HFF-Myc (cell line): Measurements from ENCODE around the gene GGT6.
"Not testable (repeated sequence)": the region's sequence is repeated elsewhere in the genome, so short reads cannot be mapped to it uniquely, and the experiment has no call there.

Experiments used
- DNase-seq: peaks from one replicate; pipeline ENCODE4 v3.0.0-alpha.2; 2011; ENCODE audit warnings: low read depth; ENCODE audit errors: extremely low read depth
- H3K4me3 ChIP-seq: replicated peaks from 2 replicates; pipeline ENCODE4 v1.5.1; 2011; ENCODE audit warnings: low read depth, mild to moderate bottlenecking, control low read depth, low read length
- TF ChIP-seq, protein P1 (sequence below): IDR thresholded peaks from 2 replicates; pipeline ENCODE4 v1.5.1; 2012; ENCODE audit warnings: mild to moderate bottlenecking, low read depth, low read length, control low read depth; ENCODE audit errors: missing control alignments

The GGT6 gene

DNA sequence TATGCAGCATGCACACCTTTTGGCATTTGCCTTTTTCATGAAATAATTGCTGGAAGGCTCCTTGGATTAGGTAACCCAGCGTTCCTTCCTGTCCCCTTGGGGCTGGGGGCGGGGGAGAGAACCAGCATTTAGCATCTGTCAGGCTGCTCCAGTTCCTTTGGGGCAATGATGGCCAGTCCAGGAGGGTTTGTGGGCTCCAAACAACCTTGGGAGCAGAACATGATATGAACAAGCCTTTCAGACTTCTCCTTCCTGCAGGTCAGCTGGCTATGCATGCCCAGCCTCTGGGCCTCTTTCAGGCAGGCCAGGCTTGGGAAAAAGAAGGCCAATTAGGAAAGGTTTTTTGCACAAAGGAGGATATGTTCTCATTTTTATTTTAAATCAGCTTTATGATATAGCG is 22.8 kb upstream of the GGT6 start:
- TF ChIP-seq, protein P1, sequence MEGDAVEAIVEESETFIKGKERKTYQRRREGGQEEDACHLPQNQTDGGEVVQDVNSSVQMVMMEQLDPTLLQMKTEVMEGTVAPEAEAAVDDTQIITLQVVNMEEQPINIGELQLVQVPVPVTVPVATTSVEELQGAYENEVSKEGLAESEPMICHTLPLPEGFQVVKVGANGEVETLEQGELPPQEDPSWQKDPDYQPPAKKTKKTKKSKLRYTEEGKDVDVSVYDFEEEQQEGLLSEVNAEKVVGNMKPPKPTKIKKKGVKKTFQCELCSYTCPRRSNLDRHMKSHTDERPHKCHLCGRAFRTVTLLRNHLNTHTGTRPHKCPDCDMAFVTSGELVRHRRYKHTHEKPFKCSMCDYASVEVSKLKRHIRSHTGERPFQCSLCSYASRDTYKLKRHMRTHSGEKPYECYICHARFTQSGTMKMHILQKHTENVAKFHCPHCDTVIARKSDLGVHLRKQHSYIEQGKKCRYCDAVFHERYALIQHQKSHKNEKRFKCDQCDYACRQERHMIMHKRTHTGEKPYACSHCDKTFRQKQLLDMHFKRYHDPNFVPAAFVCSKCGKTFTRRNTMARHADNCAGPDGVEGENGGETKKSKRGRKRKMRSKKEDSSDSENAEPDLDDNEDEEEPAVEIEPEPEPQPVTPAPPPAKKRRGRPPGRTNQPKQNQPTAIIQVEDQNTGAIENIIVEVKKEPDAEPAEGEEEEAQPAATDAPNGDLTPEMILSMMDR: no peak
- no peak for DNase-seq

GRCh38 chr17:4582691-4583090 is 22.3 kb upstream of the GGT6 start:
- no peak for DNase-seq
- no peak overlapping the region for H3K4me3 ChIP-seq
- TF ChIP-seq, protein P1: no peak

More for the DNA sequence above, 22.8 kb upstream of the GGT6 start:
- no peak overlapping the region for H3K4me3 ChIP-seq

DNA sequence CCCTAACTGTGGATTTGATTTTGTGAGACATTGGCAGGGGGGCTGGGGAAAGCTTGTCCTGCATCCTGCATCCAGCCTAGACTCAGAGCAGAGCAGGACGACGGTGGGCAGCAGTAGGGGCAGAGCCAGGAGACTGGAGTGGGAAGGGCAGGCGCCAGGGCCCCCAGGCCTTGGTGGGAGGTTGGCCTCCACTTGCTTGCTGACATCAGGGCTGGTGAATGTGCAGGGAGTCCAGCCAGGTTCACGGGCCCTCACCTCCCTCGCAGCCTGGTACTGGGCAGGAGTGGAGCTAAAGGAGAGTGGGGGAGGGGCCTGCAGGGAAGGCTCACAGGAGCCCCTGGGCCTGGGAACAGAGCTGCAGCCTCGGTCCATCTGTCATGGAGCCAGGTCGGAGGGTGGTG is 21.7 kb upstream of the GGT6 start:
- TF ChIP-seq, protein P1: no peak
- H3K4me3 ChIP-seq: no peak overlapping the region
- DNase-seq: no peak

GRCh38 chr17:4580291-4580690 is 19.9 kb upstream of the GGT6 start:
- TF ChIP-seq, protein P1: no peak
- no peak for DNase-seq
- no peak overlapping the region for H3K4me3 ChIP-seq

DNA sequence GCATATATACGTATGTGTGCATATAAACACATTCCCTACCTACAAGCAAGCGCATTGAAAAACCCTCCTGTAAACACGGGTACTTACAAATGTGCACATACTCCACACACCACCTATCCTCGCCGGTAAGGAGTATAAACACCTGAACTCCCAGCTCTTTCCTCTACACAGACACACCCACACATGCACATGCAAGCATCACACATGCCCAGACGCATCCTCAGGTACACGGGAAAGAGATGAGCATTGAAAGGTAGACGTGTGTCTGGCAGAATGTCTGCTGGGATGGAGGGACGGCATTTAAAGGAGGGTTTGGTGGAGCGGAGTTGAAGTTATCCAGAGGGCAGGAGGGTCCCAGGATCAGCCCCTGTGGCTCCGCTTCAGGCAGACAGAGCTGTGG is 19.3 kb upstream of the GGT6 start:
- TF ChIP-seq, protein P1: no peak
- no peak overlapping the region for H3K4me3 ChIP-seq
- DNase-seq: no peak

- H3K4me3 ChIP-seq, DNase-seq: not testable (repeated sequence)
Observed at GRCh38 chr17:4578349-4578748, 18.0 kb upstream of the GGT6 start.

DNA sequence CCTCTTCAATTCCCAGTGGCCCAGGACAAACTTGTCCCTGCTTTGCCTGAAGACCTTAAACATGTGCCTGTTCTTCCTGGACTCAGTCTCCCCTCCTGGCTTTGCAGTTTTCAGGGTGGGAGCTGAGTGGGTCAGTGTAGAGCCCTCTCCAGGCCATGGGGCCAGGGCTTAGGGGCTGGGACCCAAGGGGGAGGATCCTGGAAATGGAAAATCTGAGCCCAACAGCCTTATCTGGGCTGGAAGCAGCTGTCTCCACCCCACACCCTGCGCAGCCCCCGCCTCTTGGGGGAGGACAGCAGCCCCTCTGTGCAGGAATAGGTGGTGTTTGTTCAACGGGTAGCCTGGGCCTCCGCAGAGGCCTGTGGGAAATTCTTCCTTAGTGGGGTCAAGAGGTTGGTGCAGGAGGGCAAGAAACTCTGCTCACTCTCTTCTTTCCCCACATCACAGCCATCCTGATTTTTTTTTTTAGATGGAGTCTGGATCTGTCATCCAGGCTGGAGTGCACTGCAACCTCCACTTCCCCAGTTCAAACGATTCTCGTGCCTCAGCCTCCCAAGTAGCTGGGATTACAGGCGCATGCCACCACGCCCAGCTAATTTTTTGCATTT is 17.1 kb upstream of the GGT6 start:
- DNase-seq: no peak
- TF ChIP-seq, protein P1: no peak
- no peak overlapping the region for H3K4me3 ChIP-seq
